GM21576 (cell line): ENCODE measurements around the gene NHS.
"Not testable (repeated sequence)": the region's sequence is repeated elsewhere in the genome, so short reads cannot be mapped to it uniquely, and the experiment has no call there.

Experiments used
- ATAC-seq: cut with Tn5 transposase; IDR thresholded peaks from one replicate; pipeline ENCODE4 v1.9.1; 2021; ENCODE audit warnings: mild to moderate bottlenecking, moderate library complexity; ENCODE audit not compliant: unreplicated experiment

Gene NHS

GRCh38 chrX:17488036-17488435 lies 113.0 kb downstream of the NHS start:
- no peak for ATAC-seq

GRCh38 chrX:17494216-17494615 lies 119.2 kb downstream of the NHS start:
- no peak for ATAC-seq

DNA sequence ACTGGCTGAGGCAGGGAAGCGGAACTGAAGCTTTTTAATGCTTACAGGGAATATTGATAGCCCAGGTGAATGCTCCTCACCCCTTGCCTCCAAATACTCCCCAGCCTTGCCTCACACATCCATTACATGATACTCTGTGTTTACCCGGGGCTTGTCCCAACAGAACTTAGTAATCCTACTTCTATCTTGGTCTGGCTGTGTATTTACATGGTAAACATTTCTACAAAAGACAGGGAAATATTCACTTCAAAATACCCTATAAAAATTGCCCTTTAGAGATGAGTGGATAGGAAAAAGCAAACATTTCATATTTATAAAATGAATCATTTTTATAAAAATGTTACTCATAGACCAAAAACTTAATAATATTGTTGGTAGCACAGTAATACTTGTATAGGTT lies 120.1 kb downstream of the NHS start:
- no peak for ATAC-seq

- no peak for ATAC-seq
Observed at GRCh38 chrX:17496407-17496806, 121.4 kb downstream of the NHS start.

DNA sequence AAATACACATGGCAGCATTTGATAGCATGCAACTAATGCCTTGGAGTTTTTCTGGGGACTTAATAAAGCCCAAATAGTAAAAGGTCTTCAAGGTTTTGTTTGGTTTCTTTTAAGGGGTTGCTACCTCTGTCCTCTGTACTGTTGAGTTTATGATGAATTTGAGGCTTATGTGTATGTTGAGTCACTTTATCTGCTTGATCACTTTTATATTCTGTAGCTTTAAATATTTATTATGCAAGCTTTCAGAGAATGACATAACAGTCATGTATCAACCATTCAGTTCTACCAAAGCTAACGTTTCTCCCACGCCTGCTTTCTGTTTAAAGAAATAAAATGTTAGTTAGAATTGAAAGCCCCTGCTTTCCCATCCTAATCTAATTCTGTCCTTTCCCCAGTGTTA lies 122.2 kb downstream of the NHS start:
- ATAC-seq, result no peak

DNA sequence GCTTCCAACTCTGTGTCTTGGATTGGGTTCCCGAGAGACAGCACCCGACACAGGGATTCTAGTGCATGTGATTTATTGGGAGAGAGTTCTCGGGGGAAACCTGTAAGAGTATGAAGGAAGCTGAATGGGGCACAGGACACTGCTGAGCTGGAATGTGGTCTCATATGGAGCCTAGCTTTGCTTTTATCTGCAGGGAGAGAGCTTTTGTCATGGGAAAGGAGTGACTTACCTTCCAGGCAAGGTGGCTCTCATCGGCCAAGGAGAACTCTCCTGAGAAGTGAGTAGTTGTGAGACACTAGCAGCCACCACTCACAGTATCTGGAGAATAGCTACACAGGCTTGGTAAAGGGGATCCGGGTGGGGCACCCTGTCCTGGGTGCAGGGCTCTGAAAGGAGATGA lies 124.5 kb downstream of the NHS start:
- ATAC-seq, result no peak

DNA sequence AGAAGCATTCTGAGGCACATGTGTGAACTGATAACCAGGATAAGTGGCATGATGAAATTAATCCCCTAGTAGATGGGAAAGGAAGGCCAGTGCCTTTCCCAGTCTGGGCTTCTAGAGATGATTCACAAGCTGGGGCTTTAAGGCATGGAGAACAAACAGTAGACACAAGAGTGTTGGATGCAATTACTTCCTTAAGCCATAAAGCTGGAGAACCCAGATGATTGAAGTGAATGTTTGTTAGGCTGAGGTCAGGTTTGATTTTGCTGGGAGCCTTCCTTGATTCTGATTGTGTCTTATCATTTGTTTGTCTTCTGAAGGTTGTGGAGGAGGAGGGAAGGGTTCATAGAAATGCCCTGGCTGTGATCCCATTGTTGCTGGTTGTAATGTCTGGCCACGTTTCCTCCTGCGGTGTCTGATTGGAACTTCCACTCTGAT lies 125.2 kb downstream of the NHS start:
- no peak for ATAC-seq

DNA sequence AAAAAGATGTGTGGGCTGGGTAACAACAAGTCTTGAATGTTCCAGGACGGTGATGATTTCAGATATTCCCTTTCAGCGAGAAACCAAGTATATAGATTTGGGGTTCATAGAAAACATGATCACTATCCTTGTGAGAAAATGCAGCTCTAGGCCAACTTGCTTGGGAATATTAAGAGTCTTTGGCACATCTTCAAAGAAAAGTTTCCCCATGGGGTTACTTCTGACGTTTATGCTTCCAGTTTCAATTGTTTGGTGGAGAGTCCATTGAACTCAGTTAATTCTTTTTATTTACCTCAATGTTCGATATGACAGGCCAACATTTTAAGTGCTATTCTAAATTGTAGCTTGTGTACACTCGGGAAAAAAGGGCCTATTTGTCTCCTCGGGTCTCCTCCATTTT lies 126.7 kb downstream of the NHS start:
- ATAC-seq, result no peak

DNA sequence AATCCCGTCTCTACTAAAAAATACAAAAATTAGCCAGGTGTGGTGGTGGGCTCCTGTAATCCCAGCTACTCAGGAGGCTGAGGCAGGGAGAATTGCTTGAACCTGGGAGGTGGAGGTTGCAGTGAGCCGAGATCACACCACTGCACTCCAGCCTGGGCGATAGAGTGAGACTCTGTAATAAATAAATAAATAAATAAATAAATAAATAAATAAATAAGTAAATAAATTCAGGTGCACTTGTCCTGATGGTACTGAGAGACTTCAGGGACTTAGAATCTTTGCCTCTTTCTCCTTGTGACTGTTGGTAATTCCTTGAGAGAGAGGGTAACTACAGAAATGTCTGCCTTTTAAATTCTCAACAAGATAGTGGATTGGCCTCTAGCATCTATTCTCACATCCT lies 131.4 kb downstream of the NHS start:
- not testable (repeated sequence) for ATAC-seq

- no peak for ATAC-seq
Observed at GRCh38 chrX:17511556-17511955, 136.6 kb downstream of the NHS start.

- ATAC-seq, result no peak
Observed at GRCh38 chrX:17519358-17519757, 144.4 kb downstream of the NHS start.

GRCh38 chrX:17520016-17520615 lies 145.1 kb downstream of the NHS start:
- no peak for ATAC-seq

- no peak for ATAC-seq
Observed at GRCh38 chrX:17521871-17522693, 147.1 kb downstream of the NHS start.

GRCh38 chrX:17525266-17525665 lies 150.3 kb downstream of the NHS start:
- ATAC-seq, result no peak

DNA sequence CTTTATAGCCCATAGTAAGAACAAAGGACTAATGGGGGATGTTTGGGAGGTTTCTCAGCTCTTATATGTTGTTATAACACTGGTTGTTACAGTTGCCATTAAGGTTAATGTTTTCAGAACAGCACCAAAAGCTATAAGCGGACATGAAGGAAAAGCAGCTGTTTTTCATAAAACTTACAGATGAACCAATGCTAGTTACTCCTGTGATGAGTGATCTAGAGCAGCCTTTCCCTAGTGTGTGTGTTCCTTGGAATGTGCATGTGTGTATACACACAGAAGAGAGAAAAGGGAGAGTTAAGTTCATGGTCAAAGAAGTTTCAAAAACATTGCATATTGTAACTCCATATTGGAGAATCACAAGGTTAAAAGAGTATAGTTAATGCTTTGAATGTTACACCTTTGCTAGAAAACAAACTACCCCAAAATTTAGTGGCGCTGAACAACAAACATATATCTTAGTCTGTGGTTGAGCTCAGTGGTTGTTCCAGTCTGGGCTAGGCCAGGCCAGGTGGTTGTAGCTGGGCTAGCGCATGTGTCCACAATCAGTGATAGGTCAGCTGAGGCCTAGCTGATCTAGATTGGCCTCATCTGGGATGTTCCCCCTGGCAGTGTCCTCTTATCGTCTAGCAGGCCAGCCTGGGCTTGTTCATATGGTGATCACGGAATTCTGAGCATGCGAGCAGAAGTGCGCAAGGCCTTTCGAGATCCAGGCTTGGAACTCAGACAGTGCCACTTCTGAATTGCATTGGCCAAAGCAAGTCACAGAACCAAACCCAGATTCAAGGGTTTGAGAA lies 151.0 kb downstream of the NHS start:
- no peak for ATAC-seq

DNA sequence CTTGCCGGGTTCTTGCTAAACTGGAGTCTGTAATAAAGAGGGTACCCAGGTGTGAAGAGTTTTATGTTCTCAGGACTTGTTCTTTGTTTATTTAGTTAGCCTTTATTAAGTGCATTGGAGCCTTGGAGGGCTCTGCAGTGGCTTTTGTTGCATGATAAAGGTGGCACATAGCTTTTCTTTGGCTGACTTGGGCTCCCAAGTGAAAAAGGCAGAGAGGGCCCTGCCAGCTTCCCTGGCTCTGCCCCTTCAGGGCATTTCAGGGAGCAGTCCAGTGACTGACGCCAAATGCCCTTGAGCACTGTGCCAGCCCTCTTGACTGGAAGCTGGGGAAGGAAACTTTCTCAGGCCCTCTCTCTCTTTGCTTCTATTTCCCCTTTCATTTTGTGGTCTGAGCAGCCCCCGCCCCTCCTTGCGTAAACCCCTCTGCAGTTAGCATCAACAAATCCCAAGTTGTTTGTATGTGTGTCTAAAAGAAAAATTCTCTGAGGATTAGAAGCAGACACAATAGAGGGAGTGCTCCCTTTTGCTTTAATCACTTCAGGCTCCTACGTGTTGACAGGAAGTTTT lies 152.2 kb downstream of the NHS start:
- ATAC-seq, result no peak

- no peak for ATAC-seq
Observed at GRCh38 chrX:17527922-17528321, 152.9 kb downstream of the NHS start.

GRCh38 chrX:17529151-17529745 lies 154.2 kb downstream of the NHS start:
- ATAC-seq, result no peak

DNA sequence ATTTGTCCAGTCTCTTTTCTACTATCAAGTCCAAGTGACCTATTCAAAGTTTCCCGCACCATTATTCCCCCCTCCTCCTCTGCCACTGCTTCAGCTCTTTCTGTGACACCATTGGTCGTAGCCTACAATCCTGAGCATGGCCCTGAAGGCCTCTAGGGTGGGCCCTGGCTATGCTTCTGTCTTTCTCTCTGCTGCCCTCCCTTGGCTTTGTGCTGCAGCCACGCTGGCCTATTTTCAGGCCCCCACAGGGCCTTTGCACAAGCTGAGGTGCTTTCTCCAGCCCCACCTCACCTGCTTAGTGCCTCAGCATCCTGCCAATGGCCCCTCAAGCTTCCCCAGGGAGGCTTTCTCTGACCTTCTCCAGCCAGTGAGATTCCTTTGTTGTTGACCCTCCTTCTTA lies 156.5 kb downstream of the NHS start:
- ATAC-seq, result no peak

DNA sequence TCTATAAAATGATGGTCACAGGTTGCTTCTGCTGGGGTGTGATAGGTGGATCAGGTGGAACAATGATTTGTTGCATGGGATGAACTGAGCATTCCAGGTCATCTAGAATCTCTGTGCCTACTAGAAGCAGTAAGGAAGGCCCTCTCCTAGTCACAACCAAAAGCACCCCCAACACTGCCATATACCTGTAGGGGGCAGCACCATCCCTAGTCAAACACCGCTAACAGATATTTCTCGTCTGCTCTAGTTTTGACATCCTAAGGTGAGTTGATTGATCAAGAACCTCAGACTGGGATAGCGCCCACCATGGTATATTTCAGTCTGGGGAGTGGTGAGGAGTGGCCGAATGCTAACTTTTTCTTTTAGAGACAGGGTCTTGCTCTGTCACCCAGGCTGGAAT lies 160.2 kb downstream of the NHS start:
- ATAC-seq, result no peak

- ATAC-seq, result no peak
Observed at GRCh38 chrX:17537723-17538243, 162.8 kb downstream of the NHS start.
